Stimulated activated CD8-positive, alpha-beta memory T cell treated with anti-CD3 and anti-CD28 coated beads, Interleukin-12 subunit alpha, Interleukin-12 subunit beta, amount 100 ng/mL, for 24 hours (primary cell): ENCODE measurements around the gene IDS.
"Not testable (repeated sequence)": the region's sequence is repeated elsewhere in the genome, so short reads cannot be mapped to it uniquely, and the experiment has no call there.

Experiments
- DNase-seq: peaks from one replicate; pipeline ENCODE4 v3.0.0-alpha.2; 2020; ENCODE audit errors: extremely low read depth

The IDS gene

DNA sequence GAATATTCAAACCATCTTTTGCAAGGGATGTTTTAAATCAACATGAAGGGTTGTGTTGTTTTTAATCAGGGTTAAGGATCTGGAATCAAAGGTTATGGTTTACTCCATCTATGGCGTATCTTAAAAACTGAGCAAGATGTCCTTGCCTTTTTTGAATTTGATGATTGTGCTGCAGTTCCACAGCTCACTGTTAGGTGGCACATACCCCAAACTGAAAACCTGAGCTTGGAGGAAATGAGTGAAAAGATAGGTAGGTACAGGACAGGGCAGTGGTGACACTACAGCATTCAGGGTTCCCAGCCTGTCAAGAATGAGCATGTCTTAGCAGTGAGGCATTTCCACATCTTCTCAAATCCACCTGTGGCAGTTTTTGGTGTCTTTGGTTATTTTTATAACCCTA is 22.6 kb upstream of the IDS start:
- DNase-seq, result no peak

DNA sequence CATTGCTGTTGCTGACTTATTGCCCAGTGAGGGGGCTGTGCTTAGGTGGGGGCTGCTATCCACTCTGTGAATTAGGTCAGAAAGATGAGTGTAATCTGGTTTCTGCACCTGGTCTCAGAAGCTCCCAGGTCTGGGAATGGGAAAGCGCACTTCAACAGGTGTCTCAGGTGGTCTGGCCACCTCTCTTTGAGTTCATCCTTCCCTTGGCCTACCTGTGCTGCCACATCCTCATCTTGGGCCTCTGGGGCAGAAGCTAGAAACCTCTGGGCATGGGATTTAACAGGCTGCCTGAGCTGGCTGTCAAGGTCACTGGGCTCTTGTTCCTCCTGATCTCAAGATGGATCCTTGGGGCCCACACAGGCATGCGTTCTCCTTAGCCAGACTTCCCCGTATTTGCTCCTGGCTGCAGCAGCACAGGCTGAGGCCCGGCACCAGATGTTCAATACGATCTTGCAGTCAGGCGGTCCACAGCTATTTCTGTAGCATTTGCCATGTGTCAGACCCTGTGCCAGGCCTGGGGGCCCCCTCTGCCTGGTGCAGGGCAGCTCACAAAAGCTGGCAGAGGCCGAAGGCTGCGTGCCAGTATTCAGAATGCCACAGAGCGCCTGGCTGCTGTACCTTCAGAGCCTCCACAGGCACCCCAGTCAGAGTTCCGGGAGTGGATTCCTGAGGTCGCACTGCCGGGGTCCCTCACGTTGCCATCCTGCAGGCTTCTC is 21.4 kb upstream of the IDS start:
- DNase-seq, result not testable (repeated sequence)

DNA sequence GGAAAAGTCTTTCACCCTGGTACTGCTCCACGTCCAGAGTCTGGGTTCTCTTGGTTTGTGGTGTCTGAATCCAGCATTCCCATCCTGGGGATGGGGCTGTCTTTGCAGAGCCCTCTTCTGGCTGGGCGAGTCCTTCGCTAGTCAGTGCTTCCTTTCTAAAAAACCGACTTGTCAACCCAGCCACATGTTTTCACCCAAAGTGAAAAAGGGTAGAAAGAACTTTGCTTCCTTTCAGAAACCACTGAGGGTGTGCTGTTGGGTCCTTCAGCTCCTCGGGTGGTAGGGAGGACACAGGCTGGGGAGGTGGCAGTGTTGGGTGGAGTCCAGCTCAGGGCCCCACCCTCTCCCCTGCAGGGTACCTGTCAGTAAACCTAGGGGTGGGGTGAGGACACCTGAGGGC is 20.8 kb upstream of the IDS start:
- DNase-seq, result not testable (repeated sequence)

DNA sequence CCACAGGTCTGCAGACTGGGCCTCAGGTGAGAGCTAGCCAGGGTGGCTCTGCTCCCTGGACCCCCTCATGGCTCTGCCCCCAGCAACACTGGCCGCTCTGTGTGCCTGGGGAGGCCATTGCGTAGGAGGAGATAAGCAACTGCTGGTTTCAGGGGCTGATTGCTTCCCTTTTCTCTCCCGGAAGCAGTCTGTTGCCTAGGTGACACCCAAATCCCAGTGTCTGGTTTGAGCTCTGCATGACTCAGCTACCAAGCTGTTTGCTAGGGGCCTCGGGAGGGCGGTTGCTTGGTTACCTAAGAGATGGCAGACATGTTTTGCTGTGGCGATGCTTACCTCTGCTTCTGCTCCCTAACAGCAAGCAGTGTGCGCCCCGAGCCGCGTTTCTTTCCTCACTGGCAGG is 20.3 kb upstream of the IDS start:
- not testable (repeated sequence) for DNase-seq

DNA sequence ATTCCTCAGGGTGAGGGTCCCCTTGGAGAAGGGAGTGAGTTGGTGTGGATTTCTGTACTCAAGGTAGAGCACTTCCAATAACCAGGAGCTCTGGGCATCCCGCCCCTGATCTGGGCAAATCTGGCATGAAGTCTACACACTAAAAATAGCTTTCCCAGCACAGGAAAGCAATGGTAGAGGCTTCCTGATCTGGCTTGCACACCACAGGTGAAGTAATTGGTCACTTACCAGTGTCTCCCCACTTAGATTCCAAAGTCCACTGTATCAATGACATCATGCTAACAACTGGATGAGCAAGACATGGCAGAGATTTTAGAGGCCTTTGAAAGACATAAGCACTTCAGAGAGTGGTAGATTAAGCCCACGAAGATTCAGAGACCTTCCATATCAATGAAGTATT is 17.8 kb upstream of the IDS start:
- DNase-seq, result no peak

DNA sequence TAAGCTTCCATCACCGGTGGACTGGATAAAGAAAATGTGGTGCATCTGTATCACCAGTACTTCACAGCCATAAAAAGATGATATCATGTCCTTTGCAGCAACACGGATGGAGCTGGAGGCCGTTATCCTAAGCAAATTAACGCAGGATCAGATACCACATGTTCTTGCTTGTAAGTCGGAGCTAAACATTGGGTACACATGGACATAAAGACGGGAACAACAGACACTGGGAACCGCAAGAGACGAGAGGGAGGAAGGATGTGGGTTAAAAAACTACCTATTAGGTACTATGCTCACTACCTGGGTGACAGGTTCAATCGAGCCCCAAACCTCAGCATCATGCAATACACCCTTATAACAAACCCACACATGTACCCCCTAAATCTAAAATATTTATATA is 16.3 kb upstream of the IDS start:
- DNase-seq, result no peak

DNA sequence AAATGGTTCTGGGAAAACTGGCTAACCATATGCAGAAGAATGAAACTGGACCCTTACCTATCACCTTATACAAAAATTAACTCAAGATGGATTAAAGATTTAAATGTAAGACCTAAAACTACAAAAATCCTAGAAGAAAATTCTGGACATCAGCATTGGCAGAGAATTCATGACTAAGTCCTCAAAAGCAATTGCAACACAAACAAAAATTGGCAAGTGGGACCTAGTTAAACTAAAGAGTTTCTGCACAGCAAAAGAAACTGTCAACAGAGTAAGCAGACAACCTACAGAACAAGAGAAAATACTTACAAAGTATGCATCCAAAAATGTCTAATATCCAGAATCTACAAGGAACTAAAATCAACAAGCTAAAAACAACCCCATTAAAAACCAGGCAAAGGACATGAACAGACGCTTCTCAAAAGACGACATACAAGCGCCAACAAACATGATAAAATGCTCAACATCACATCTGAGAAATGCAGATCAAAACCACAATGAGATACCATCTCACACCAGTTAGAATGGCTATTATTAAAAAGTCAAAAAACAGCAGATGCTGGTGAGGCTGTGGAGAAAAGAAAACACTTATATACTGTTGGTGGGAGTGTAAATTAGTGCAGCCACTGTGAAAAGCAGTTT is 15.7 kb upstream of the IDS start:
- DNase-seq, result not testable (repeated sequence)

DNA sequence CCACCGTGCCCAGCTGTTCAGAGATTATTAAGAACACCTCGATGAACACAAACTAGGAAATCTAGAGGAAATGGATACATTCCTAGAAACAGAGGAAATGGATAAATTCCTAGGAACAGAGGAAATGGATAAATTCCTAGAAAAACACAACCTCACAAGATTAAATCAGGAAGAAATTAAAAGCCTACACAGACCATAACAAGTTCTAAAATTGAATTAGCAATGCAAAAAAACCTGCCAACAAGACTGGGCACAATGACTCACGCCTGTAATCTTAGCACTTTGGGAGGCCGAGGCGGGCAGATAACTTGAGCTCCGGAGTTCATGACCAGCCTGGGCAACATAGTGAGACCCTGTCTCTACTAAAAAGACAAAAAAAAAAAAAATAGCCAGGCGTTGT is 13.1 kb upstream of the IDS start:
- no peak for DNase-seq

DNA sequence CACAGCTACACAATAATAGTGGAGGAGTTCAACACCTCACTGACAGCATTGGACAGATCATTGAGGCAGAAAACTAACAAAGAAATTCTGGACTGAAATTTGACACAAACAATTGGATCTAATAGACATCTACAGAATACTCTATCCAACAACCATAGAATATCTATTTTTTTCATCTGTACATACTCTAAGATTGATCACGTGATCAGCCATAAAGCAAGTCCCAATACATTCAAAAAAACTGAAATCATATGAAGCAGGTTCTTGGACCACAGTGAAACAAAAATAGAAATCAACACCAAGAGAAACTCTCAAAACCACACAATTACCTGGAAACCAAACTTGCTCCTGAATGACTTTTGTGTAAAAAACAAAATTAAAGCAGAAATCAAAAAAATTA is 12.2 kb upstream of the IDS start:
- no peak for DNase-seq

DNA sequence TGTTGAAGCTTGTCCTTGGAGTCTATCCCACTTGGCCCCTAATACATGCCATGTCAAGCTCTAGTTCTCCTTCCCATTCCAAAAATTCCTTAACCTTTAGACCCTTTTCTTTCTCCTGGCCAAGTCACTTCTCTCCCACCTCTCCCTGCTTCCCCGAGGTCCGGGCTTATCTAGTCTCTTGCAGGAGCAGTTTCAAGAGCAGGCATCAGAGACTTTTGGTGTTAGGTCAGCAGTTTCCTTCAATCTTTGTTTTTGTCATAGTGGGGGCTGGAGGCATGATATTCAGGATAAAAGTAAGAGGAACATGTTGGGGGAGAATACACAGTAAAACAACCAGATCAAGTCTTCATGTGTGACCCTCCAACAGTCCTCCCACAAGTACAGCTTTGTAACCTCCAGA is 11.5 kb upstream of the IDS start:
- no peak for DNase-seq

DNA sequence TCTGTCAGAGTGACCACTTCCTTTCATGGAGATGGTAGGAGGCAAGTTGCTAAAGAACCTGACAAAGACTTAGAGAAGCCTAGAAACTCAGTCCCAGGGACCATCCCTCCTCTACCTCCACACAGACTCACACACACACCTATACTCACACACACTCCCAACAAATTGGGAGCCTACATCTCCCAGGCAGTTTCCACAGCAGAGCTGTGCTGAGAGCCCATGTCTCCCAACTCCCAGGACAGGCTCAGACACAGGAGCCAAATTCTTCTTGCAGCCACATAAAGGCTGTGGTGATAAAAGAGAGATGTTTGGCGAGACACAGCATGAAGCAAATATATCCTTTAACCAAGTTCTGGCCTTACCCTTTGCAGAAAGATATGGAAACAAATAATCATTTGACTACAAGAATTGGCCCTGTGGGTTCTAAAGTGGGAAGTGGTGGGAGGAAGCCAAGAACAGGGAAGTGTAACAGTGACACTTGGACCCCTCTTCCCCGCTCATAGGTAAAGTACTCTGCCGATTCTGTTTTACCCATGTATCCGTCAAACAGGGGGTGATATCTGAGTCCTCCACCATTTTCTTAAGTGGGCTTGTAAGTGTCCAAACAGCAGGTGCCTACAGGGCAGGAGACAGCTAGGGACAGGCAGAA is 11.0 kb upstream of the IDS start:
- no peak for DNase-seq

DNA sequence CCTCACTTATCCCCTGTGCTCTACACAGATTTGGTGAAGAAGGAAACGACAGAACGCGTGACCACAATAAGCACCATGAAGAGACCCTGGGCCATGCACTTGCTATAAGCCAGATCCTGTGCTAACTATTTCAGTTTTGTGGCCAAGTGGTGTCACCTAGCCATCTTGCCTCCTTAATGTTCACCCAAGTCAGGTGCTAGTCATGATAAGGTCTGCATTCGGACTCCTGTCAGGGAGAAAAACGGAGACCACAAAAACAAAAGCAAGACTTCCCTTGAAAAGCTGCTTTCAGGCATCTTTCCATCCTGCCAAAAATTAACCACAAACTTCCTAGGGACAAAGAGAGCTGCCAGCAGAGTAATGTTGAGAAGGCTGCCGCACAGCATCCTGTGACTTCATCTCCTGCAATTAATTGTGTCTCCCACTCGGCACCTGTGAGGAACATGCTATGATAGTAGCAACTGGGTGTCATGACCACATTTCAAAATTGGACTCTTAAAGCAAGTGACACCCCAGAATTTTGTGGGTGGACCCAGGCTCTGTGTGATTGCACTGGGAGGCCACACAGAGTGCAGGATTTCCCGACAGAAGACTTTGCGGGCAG is 8.8 kb upstream of the IDS start:
- no peak for DNase-seq

DNA sequence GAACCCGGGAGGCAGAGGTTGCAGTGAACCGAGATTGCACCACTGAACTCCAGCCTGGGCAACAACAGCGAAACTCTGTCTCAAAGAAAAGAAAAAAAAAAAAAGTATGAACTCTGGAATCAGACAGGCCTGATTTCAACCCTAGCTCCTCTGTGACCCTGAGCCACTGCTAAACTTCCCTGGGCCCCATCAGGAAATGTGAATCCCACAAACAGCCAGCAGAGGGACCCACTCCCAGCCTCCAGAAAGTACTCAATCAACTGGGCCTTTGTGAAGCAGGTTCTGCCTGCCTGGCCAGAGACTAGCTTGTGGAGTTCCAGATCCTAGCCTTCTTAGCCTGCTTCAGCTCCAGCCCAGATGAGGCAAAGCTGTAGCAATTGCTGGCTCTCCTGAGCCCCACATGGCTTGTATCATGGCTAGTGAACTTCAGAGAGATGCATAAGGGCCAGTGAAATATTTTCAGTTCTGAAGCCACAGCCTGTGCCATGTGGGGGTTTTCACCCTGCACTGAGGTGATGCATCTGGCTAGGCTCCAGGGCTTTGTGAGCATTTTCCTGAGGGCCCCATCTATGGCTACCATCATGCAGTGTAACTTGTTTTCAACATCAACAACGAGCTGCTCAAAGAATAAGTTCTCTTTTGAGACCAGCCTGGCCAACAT is 7.2 kb upstream of the IDS start:
- no peak for DNase-seq

DNA sequence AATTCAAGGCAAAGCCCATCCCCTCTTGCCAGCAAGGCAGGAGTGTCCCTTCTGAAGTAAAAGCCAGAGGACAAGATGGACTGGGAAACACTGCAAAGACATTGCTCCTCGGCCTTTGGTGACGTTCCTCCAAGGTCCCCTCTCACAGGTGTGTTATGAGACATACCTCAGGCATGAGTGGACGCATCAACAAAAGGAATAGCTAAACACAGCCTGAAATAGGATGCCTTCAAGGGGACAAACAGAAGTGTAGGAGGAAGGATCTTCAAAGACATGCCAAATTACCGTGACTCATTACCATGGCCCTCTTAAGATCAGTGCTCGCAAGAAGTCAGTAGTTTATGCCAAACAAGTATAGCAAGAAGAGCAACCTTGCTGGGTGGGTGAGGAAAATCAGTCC is 6.0 kb upstream of the IDS start:
- DNase-seq, result no peak

DNA sequence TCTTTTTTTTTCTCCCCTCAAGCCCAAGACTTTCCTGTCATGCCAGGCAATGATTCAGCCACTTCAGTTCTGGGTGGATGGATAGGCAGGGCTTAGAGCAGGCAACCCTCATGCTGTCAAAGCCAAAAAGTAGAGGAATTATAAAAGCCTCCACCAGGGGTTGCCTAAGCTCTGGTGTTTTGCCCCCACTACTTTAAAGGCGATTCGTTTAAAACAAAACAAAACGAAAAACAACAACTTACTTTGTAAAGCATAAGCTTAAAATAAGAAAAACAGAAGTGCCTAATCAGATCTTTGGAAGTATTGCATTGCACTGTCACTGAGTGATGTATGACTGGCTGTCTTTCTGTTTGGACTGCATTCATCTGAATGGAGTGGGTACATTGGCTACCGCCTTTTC is 5.3 kb upstream of the IDS start:
- no peak for DNase-seq

DNA sequence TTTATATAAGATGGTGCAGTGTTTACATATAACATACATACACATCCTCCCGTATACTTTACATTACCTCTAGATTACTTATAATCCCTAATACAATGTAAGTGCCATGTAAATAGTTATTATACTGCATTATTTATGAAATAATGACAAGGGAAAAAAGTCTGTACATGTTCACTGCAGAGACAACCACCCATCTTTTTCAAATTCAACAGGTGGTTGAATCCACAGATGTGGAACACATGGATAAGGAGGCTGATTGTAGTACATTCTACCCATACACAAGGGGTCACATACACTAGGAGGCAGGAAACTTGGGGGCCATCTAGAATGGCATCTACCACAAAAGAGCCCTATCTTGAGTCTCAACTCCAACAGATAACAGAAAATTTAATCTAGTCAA is 3.4 kb upstream of the IDS start:
- no peak for DNase-seq

DNA sequence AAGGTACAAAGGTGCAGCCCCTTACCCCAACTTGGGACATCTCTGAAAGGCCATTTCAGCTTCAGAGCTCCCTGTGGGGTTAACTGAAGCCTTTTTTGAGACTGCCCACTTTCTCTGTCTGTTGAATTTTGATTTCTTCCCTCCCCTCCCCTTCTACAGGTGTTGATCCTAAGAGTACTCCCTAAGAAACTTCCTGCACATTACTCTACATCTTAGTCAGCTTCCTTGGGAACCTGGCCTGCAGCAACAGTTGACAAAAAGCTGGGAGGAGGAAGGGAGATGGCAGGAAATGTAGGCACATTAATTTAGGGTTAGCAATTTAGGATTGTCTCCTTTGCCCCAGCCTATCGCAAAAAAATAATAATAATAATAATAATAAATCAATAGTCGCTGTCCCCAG is 1.2 kb upstream of the IDS start:
- DNase-seq, result no peak

DNA sequence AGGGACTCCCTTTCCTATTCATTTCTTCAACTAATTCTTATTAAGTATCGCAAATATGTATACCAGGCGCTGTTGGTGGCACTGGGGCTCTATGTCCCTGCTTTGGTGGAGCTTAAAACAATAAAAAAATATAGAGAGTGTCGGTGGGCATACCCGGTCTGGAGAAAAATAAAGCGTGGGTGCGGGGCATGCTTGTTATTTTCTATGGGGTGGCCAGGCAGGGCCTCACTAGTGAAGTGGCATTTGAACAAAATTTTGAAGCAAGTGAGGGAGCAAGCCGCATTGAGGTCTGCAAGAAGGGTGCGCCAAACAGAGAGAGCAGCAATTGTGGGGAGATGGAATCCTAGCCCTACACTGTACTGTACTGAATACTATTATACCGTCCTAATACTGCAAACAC is 565 bp upstream of the IDS start:
- no peak for DNase-seq

DNA sequence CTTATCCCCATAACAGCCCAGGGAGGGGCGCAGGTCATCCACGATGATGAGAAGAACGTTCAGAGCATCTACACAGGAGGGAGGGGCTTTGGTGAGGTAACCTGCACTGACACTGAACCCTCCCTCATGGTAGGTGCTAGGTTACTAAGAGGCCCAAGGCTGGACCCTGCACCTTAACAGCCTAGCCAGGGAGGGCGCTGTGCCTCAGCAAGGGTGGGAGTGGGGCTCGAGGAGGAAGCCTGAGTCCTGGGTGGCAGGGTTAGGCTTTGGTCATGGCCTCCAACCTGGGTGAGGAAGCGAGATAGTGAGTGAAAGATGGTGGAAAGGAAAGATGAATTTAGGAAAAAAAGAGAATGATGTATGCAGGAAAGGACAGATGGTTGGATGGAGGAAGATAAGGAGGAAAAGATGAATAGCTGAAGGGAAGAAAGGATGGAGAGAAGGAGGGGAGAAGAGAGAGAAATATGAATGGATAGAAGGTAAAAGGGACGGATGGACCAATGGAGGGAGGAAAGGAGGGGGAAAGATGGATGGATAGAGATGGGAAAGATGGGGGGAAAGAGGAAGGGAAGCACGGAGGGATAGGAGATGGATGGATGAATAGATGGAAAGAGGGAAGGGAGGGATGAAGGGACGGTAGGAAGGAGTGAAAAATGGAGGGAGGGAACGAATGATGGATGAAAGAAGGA is 736 bp downstream of the IDS start:
- no peak for DNase-seq

DNA sequence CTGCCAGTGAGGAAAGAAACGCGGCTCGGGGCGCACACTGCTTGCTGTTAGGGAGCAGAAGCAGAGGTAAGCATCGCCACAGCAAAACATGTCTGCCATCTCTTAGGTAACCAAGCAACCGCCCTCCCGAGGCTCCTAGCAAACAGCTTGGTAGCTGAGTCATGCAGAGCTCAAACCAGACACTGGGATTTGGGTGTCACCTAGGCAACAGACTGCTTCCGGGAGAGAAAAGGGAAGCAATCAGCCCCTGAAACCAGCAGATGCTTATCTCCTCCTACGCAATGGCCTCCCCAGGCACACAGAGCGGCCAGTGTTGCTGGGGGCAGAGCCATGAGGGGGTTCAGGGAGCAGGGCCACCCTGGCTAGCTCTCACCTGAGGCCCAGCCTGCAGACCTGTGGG is 1.7 kb downstream of the IDS start:
- DNase-seq, result not testable (repeated sequence)

DNA sequence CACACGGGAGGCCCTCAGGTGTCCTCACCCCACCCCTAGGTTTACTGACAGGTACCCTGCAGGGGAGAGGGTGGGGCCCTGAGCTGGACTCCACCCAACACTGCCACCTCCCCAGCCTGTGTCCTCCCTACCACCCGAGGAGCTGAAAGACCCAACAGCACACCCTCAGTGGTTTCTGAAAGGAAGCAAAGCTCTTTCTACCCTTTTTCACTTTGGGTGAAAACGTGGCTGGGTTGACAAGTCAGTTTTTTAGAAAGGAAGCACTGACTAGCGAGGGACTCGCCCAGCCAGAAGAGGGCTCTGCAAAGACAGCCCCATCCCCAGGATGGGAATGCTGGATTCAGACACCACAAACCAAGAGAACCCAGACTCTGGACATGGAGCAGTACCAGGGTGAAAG is 2.2 kb downstream of the IDS start:
- not testable (repeated sequence) for DNase-seq

DNA sequence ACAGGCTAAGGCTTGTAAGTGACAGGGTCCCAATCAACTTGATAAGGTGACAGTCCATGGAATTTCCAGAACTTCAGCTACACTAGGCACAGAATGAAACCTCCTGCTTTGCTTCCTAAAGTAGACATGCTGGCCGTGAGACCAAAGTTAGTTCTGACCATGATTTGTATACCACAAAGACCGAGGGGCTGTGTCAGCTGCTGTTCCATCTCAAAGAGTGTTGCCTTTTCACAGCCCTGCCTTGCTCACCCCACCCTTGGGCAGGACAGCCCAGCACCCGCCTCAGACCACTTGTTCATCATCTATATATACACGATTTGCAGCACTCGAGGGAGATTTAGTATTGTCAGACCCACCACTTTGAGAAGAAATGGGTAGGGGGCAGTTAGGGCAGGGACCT is 5.3 kb downstream of the IDS start:
- no peak for DNase-seq
